Left ventricle myocardium superior (tissue), 1 donor: ENCODE measurements around the gene PRDM5. TPM values are rescaled to one million over a fixed set of nuclear protein-coding genes. Genes with fewer than 3 reads are reported as not detected.

Experiments
- ATAC-seq: fragments of 200-7000 bp; cut with Tn5 transposase; one replicate; pipeline ENCODE4 v1.9.1; 2020; ENCODE audit warnings: mild to moderate bottlenecking, moderate library complexity
- DNase-seq: peaks from one replicate; pipeline ENCODE4 v3.0.0-alpha.2; 2020
- intact Hi-C: fragments of 100-400 bp; cut with micrococcal nuclease; formaldehyde crosslinking; loops from one replicate; pipeline ENCODE4 v1.11.0; 2022
- total RNA-seq: library from RNA; stranded (reverse); fragmentation: NEBNext Ultra II Directional; extraction: Animal tissue kit (Norgen Biotek cat#: 25700); gene quantifications from one replicate; pipeline ENCODE4 v1.2.1, GENCODE V29; 2021
- donor health status: DM: no; HTN: yes; CAD: no; lungs with severe emphysema.

The PRDM5 gene
- total RNA-seq, 1 donor from 2014 or later = 7.6 TPM

GRCh38 chr4:120830204-120830603 is 92.3 kb downstream of the PRDM5 start:
- DNase-seq (peak; percentile 53), ATAC-seq (peak; percentile 98)
- intact Hi-C loops = no loop called here

DNA sequence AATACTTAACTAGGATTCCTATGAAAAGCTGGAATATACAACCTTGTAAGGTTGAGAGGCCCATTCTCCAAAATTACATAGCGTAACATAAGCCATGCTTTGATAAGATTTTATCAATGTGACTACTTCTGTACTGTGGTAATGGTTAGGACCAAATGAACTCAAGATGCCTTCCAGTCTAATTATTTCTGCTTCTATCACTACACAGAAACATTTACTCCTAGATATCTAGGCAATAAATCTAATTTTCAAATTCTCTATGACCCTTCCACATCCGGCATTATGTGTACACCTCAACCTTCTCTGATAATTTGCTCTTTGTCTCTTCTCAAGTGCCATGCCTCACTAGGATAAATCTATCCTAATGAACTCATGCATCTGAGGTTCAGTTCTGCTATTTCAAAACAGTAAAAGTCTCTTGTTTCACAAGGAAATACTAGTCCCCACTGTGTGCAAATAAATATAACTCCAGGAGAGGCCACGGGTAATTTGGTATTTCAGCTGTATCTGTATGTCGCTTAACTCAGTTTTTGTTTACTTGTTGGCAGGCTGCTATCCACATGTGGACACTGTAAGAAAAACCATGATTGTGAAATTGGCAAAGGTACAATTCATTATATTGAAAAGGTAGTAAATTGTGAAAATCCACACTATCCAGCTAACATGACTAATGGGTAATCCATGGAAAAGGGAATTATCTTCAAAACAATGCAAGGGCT is 93.3 kb downstream of the PRDM5 start:
- DNase-seq (no peak), ATAC-seq (no peak)
- intact Hi-C loops = no loop called here

- DNase-seq (no peak), ATAC-seq (no peak)
- intact Hi-C loops = no loop called here
Measured at GRCh38 chr4:120826853-120827252, 95.7 kb downstream of the PRDM5 start.

GRCh38 chr4:120826449-120826848 is 96.1 kb downstream of the PRDM5 start:
- no peak for ATAC-seq
- DNase-seq = no peak
- intact Hi-C loops = no loop called here

GRCh38 chr4:120824946-120825345 is 97.6 kb downstream of the PRDM5 start:
- ATAC-seq = no peak
- DNase-seq = no peak
- intact Hi-C loops = no loop called here

GRCh38 chr4:120821977-120822376 is 100.5 kb downstream of the PRDM5 start:
- intact Hi-C loops = no loop called here
- ATAC-seq (no peak), DNase-seq (no peak)

DNA sequence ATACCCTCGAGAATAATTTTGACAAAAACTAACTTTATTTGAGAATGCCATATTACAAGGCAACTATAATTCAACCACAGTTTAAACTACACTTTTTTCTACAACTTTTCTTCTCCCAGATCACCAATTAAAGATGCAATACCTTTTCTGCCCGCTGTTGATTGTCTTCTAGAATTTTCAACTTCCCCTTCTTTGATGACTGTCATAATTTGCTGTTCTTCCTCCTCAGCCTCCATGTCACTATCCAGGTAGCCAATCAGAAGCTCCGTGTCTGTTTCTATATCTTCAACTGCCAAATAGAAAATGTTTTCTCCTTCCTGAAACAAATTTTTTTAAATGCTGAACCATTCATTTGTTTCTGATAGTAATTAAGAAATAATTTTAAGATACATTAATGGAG is 101.5 kb downstream of the PRDM5 start:
- intact Hi-C loops = no loop called here
- DNase-seq = no peak
- ATAC-seq = no peak

GRCh38 chr4:120819805-120820437 is 102.6 kb downstream of the PRDM5 start:
- intact Hi-C loops = no loop called here
- DNase-seq (no peak), ATAC-seq (peak; percentile 57)

GRCh38 chr4:120816296-120816965 is 106.1 kb downstream of the PRDM5 start:
- intact Hi-C loops = no loop called here
- ATAC-seq (no peak), DNase-seq (no peak)

DNA sequence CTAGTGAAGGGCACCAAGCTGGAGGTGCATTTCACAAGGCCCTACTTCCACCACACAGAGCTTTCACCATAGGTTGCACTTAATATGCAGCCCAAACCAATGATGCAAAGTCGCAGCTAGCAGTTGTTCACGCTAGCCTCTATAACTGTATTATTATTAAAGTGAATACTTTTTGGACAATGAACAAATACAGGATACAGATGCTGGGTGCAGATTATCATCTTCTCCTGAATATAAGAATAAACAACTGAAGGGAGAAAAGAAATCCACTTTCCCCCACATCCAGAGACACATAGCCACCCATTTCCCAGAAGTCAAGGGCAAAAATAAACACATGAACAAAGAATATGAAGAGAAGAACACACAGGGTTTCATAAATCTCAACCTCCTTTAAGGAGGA is 107.2 kb downstream of the PRDM5 start:
- intact Hi-C loops = no loop called here
- DNase-seq = no peak
- ATAC-seq = no peak

- intact Hi-C loops = no loop called here
- ATAC-seq (no peak), DNase-seq (no peak)
Measured at GRCh38 chr4:120814886-120815285, 107.6 kb downstream of the PRDM5 start.

- intact Hi-C loops = no loop called here
- DNase-seq = no peak
- no peak for ATAC-seq
Measured at GRCh38 chr4:120812216-120812615, 110.3 kb downstream of the PRDM5 start.

- intact Hi-C loops = no loop called here
- ATAC-seq = no peak
- no peak for DNase-seq
Measured at GRCh38 chr4:120809518-120809917, 113.0 kb downstream of the PRDM5 start.

- DNase-seq (peak; percentile 19), ATAC-seq (no peak)
- intact Hi-C loops = no loop called here
Measured at GRCh38 chr4:120808475-120809141, 113.9 kb downstream of the PRDM5 start.

DNA sequence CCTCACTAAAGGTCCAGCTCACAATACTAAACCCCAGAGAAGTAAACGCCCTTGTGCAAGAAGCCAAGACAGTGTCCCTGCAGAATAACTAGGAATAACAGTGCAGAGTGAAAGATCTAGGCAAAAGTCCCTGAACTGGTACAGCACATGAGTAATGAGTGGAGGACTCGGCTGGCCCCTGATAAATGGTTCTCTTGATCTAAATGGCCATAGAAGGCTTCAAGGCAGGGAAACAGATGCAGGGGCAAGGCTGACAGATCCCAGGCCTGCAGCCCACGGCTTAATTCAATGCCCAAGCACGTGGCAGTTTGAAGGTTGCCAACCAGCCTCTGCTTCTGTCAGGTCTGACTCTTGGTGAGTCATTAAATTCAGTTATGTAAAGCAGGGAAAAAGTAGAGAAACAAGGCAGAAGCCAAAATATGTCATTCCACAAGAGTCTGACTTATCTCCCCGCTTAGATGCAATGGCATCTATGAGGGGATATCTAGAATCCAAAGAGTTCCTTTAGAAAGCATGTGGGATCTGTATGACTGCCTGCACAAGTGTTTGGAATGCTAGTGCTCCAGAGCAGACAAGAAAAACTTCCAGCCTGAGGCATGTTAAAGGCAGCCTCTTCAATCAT is 121.3 kb downstream of the PRDM5 start:
- peak; percentile 98 for ATAC-seq
- peak; percentile 56 for DNase-seq
- intact Hi-C loops = no loop called here

- no peak for ATAC-seq
- intact Hi-C loops = no loop called here
- no peak for DNase-seq
Measured at GRCh38 chr4:120798570-120798969, 124.0 kb downstream of the PRDM5 start.

- DNase-seq (no peak), ATAC-seq (no peak)
- intact Hi-C loops = no loop called here
Measured at GRCh38 chr4:120796271-120796670, 126.3 kb downstream of the PRDM5 start.

DNA sequence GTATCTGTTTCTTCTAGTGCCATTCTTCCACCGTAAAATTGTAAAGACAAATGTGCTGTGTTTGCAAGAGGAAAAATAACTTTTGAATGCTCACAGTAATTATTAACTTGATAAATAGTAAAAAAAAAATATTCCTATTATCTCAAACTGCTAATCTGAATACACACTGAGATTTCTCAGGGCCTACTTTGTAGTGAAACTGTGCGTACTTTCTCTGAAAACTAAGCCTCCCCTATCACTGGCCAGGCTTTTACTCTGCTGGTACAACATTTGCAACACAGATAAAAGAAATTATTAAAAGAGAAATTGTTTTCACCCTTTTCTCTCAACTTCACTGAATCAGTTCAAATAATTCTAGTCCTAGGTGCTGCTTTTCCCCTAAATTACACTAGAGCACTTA is 137.3 kb downstream of the PRDM5 start:
- no peak for DNase-seq
- intact Hi-C loops = no loop called here
- ATAC-seq = no peak

DNA sequence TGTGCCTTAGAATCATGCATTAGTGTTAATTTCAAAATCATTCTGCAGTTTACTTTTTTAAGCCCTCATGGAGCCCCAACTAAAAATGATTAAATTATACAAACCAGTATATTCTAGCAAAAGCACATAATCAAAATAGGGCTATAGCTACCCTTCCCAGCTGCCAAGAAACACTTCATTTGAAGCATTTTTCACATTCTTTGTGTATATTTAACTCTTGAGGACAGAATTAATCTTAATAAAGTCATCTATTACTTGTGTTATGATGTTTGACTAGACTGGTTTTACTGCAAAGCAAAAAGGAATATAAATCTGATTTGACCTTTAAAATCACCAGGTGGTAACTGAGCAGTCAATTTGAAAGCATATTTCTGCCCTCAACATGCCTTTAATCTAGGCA is 145.1 kb downstream of the PRDM5 start:
- no peak for ATAC-seq
- intact Hi-C loops = no loop called here
- no peak for DNase-seq

DNA sequence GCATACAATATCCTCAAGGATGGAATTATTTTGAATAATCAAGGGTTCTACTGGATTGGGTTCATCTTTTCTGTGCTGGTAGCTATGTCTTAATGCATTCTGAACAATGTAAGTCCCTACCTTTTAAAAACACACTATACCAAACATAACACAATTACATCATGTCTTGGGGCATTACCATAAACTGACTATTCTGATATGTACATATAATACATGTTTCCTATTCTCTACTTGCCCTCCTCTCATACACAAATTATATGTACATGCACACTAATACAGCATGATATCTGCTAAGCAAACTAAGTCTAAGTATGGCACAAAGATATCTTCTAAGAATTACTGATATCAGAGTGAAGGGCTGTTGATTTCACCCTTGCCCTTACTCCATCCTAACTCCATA is 147.1 kb downstream of the PRDM5 start:
- ATAC-seq (no peak), DNase-seq (no peak)
- intact Hi-C loops = no loop called here
